GM21786 (cell line): ENCODE measurements around the gene ABHD3.
A peak's percentile ranks its signal among the peaks of the same experiment; 100 is the strongest.
"Not testable (repeated sequence)": the region's sequence is repeated elsewhere in the genome, so short reads cannot be mapped to it uniquely, and the experiment has no call there.

Experiments used
- ATAC-seq: cut with Tn5 transposase; IDR thresholded peaks from one replicate; pipeline ENCODE4 v1.9.1; 2021; ENCODE audit not compliant: unreplicated experiment

The ABHD3 gene

GRCh38 chr18:21652073-21652472 lies 52.5 kb downstream of the ABHD3 start:
- ATAC-seq = no peak

GRCh38 chr18:21650311-21650710 lies 54.3 kb downstream of the ABHD3 start:
- ATAC-seq = no peak

DNA sequence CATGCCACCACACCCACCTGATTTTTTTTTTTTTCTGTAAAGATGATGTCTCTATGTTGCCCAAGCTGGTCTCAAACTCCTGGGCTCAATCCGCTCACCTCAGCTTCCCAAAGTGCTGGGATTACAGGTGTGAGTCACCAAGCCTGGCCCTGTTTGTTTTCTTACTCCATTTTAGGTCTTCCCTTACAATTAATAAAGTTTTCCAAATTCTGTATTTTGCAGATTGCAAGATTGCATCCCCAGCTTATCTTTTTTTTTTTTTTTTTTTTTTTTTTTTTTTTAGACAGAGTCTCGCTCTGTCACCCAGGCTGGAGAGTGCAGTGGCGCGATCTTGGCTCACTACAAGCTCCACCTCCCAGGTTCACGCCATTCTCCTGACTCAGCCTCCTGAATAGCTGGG lies 64.2 kb downstream of the ABHD3 start:
- ATAC-seq = not testable (repeated sequence)

GRCh38 chr18:21638822-21639221 lies 65.8 kb downstream of the ABHD3 start:
- ATAC-seq = no peak

DNA sequence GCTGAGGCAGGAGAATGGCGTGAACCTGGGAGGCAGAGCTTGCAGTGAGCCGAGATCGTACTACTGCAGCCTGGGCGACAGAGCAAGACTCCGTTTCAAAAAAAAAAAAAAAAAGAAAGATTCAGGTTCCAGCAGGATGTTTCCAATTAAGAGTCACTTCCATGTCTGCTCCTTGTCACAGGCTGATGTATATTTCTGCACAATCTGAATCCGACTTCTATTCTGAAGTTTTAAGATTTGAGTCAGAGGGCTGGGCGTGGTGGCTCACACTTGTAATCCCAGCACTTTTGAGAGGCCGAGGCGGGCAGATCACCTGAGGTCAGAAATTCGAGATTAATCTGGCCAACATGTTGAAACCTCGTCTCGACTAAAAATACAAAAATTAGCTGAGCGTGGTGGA lies 67.8 kb downstream of the ABHD3 start:
- no peak for ATAC-seq

- ATAC-seq = no peak
Observed at GRCh38 chr18:21634588-21635199, 69.9 kb downstream of the ABHD3 start.

DNA sequence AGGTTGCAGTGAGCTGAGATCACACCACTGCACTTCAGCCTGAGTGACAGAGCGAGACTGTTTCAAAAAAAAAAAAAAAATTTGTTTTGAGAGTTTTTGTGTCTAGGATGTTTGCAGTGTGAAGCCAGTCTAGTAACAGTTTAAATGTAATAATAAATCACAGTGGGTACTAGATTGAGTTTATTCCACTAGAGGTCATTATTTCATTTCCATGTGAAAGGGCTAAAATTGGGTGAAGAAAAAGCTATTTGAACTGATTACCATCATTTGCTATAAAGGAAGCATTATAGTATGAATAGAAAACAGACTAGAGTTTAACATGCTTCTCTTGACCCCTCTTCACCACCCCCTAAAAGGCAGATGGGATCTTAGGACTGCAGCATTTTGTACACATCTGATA lies 72.2 kb downstream of the ABHD3 start:
- no peak for ATAC-seq

DNA sequence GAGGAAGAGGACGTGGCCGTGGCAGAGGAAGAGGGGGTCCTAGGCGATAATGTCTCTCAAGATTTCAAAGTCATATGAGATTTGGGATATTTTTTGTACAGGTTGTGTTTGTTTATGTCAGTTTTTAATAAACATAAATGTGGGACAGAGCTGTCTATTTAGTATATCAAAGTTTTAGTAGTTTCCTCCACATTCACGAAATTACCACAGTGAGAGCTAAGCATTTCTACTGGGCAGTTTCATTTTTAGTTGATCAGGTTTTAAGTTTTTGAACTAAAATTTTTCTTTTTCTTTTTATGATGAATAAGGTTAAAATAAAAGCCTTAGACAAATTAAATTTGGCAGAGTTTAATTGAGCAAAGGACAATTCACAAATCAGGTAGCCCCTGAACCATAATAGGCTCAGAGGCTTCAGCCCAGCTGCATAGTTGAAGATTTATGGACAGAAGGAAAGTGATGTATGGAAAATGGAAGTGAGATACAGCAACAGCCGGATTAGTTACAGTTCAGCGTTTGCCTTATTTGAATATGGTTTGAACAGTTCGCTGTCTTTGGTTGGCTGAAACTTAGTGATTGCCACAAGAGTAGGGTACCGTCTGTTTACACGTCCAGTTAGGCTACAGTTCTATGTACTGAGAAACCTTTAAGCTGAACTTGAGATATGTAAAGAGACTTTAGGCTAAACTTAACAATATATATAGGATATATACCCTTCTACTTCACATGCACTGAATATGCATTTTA lies 75.3 kb downstream of the ABHD3 start:
- peak; percentile 93 for ATAC-seq

DNA sequence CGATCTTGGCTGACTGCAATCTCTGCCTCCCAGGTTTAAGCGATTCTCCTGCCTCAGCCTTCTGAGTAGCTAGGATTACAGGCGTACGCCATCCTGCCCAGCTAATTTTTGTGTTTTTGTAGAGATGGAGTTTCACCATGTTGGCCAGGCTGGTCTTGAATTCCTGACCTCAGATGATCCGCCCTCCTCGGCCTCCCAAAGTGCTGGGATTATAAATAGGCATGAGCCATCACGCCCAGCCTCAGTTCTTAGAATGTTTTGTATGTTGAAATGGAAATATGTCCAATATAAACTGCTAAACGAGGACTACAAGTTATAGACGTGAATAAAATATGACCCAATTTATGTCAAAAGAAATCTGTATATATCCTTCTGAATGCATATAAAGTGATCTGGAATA lies 82.9 kb downstream of the ABHD3 start:
- not testable (repeated sequence) for ATAC-seq

DNA sequence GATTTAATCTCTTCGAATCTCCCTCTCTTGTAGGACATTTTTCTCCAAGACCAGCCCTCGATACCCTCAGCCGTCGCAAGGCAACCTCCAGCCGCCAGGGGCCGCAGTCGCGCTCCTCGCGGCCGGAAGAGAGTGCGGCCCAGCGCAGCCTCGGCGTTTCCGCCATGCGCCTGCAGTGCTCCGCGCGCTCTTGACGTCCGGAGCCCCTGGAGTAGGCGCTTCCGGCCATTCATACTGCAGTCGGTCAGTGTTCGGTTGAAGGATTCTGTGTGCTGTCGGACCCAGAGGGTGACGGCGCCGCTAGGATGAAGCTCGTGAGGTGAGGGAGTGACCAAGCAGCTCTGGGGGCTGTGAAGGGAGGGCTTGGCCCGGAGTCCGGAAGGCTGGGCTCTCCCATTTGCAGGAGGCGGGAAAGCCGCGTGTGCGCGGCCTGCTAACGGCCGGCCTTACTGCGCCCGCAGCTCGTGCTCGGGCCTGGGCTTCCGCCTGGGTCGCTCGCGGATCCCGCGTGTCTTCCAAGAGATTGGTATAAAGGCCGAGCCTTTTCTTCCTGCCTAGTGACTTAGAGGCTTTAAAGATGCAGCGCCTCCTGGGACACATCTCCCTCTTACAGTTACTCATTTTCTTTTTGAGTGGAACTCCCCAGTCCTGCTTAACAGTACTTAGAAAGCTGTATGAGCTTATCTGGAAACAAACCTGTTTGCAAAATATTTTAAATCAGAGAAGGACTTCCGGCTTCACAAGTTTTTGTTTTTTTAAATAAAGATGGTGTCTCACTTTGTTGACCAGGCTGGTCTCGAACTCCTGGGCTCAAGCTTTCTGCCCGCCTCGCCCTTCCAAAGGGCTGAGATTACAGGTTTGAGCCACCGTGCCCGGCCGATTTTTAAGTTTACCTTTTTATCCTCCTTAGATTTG lies 92.2 kb downstream of the ABHD3 start, which contains the start of gene SNRPD1:
SNRPD1 (plus strand) TSS at position 190 of the 915 bp plus-strand sequence; CDS start at position 306, 116 bp downstream.
- ATAC-seq = peak; percentile 97

- not testable (repeated sequence) for ATAC-seq
Observed at GRCh38 chr18:21611401-21612124, 93.0 kb downstream of the ABHD3 start.

DNA sequence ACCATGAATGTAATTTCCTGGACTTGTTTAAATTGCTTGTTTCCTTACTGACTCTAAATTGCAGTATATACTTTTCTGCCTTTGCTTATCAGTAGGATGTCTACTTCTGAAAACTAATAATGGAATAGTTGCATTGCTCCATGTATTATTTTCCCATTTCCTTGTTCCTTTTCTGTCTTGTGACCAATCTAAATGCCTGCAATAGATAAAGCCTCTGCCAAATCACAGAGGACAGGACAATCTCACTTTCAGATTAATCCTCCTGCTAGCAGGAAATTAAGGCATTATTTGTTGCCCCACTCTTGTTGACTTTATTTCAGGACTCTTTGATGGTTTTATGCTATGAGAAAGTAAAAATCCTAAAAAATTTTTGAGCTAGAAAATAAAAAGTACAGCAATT lies 99.4 kb downstream of the ABHD3 start:
- ATAC-seq = no peak

DNA sequence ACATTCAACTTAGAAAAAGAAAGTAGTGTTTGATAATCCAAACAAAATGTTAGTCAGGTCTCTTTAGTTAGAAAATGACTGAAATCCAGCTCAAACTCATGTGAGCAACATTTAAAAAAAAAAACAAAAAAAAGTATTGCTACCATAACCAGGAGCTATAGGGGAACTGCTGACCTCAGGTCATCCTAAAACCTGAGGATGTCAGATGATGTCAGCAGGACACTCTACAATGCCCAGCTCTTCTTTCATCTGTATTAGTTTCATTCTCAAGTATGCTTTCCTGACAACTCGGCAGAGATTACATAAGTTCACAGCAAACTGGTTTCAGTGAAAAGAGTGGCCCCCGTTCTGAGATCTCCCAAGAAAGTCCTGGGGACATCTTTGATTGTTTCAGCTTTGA lies 99.9 kb downstream of the ABHD3 start:
- no peak for ATAC-seq

- no peak for ATAC-seq
Observed at GRCh38 chr18:21602299-21602587, 102.3 kb downstream of the ABHD3 start.
